Ramos (cell line): ENCODE measurements around the gene ZP1.

Experiments used
- in situ Hi-C: fragments of 300-500 bp; cut with MboI; formaldehyde crosslinking; loops from one replicate; pipeline ENCODE4 v1.14.3; 2022; ENCODE audit warnings: low sequenced_read_pairs; ENCODE audit not compliant: unreplicated experiment

Gene ZP1

GRCh38 chr11:60921259-60921658 lies 53.9 kb downstream of the ZP1 start:
- in situ Hi-C loops: loop anchor here (25.0 kb wide), 2 partner anchors 459 to 1809 kb away; partner anchors contain the start of genes FAM111B and MS4A1

- in situ Hi-C loops: loop anchor here (25.0 kb wide), 2 partner anchors 460 to 1810 kb away; partner anchors contain the start of genes FAM111B and MS4A1
These were observed 54.5 kb downstream of the ZP1 start for GRCh38 chr11:60921777-60922335.

- in situ Hi-C loops: loop anchor here (25.0 kb wide), 2 partner anchors 461 to 1811 kb away; partner anchors contain the start of genes FAM111B and MS4A1
These were observed 55.6 kb downstream of the ZP1 start for GRCh38 chr11:60922906-60923305.

- in situ Hi-C loops: loop anchor here (25.0 kb wide), 2 partner anchors 461 to 1811 kb away; partner anchors contain the start of genes FAM111B and MS4A1
These were observed 56.0 kb downstream of the ZP1 start for GRCh38 chr11:60923326-60923725.

- in situ Hi-C loops: loop anchor here (25.0 kb wide), 2 partner anchors 461 to 1811 kb away; partner anchors contain the start of genes FAM111B and MS4A1
These were observed 56.4 kb downstream of the ZP1 start for GRCh38 chr11:60923800-60924109.

- in situ Hi-C loops: loop anchor here (25.0 kb wide), 2 partner anchors 462 to 1812 kb away; partner anchors contain the start of genes FAM111B and MS4A1
These were observed 57.0 kb downstream of the ZP1 start, which contains the start of gene TMEM132A for GRCh38 chr11:60924110-60924905. Gene TMEM132A (plus strand): TSS chr11:60924460. CDS start chr11:60924634, 174 bp downstream.
